H1 (cell line): ENCODE data around the gene FAM107A. TPM values are rescaled to one million over a fixed set of nuclear protein-coding genes. Genes with fewer than 3 reads are reported as not detected.

Source experiments
- KDM5A ChIP-seq: fragments of 200-600 bp; IDR thresholded peaks from 2 replicates; pipeline ENCODE4 v1.7.1; 2012; ENCODE audit warnings: mild to moderate bottlenecking, low read length, inconsistent platforms, mixed read lengths
- SIN3A ChIP-seq, 2 experiments: IDR thresholded peaks in 1 of 2; conservative IDR thresholded peaks in 1 of 2; 2 replicates each; pipeline ENCODE4 v1.6.1; 2011 to 2012; ENCODE audit warnings: low read length in 2 of 2, improper control_type of control experiment in 1 of 2, low read depth in 1 of 2, mild to moderate bottlenecking in 1 of 2
- TBP ChIP-seq: IDR thresholded peaks from 2 replicates; pipeline ENCODE4 v1.6.1; 2011; ENCODE audit warnings: low read depth, low read length, improper control_type of control experiment
- polyA plus RNA-seq, 7 experiments: library from polyadenylated mRNA; depleted of rRNA in 3 of 7; stranded (reverse) in 5 of 7; unstranded in 2 of 7; fragments of >200 nt in 5 of 7; fragments of 200-250 nt in 2 of 7; gene quantifications; 1 replicate in 5 of 7; 2 replicates in 1 of 7; 4 replicates in 1 of 7; pipeline versions ENCODE4 v1.2.1 to v1.2.3, GENCODE V29; 2011 to 2013; ENCODE audit warnings: missing spikeins in 2 of 7, mixed read lengths in 2 of 7
- total RNA-seq: library from RNA; stranded (reverse); fragmentation: NEBNext Ultra II Directional; extraction: Animal tissue kit (Norgen Biotek cat#: 25700); gene quantifications from 2 replicates; pipeline ENCODE4 v1.2.1, GENCODE V29; 2021

FAM107A gene
- total and polyA plus RNA-seq, 2 of the 8 experiments (the other 6 are each of a cell fraction or from before 2014, with no cell fraction given): 0.51 to 0.65 TPM

DNA sequence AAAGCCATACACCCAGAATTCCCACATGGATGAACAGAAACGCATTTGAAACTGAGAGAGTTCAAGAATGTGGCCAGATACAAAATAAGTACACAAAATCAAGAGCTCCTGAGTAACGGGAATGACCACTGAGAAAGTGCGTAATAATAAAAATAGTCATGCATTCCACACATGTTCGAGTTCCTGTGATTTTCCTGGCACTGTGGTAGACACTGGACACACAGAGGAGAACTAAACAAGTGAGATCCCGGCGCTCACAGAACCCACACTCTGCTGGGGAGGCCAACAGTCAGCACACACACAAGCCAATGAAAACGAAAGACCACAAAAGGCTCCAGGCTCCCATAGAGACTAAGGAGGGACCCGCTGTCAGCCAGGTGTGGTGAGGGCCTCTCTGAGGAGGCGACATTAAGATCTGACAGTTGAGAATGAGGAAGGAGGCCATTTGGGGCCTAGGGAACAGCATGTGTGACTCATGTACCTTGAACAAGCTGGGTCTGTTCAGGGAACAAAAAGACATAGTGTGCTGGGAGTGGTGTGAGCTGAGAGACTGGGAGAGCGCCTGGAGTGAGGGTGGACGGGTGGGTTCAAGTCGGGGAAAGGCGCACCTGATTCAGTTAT, 5.1 kb downstream of the FAM107A start (continued):
- TF ChIP-seq SIN3A (conservative IDR thresholded peaks at IDR 0.05 in 1 of 2, IDR thresholded peaks at IDR 0.05 in 1 of 2; ENCODE audit: low read depth in 1 of 2, low read length in 2 of 2): no peak
- no peak for TF ChIP-seq TBP
- no peak for TF ChIP-seq KDM5A
- TF ChIP-seq, all 59 proteins: peak for 0
